ENCODE measurements around the gene XKR8. TPM values are rescaled to one million over a fixed set of nuclear protein-coding genes. Genes with fewer than 3 reads are reported as not detected.

The XKR8 gene
- total and polyA plus RNA-seq, 7 donors, result 4.2 to 13.8 (median 5.4) TPM

DNA sequence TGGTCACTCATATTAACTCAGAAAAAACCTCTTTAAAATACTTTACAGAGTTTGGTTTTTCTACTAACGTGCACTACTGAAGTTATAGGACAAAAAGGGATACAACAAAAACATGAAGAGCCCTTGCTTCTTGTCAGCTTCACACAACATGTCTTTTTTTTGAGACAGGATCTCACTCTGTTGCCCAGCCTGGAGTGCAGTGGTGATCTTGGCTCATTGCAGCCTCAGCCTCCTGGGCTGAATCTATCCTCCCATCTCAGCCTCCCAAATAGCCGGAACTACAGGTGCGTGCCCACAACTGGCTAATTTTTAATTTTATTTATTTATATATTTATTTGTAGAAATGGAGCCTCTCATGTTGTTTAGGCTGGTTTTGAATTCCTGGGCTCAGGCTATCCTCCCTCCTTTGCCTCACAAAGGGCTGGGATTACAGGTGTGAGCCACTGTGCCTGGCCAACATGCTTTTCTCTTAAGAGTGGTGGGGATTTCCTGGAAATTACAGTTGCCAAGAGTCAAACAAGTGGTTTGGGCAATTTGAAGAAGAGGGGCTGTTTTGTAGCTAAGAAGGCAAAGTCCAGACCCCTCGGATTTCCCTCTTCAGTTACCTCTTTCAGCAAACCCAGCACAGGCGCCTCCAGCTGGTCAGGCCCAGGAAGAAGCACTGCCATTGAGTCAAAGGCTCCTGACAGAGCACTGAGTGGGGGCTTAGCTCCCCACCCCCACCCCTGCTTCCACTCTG lies 31.4 kb upstream of the XKR8 start:
- H3K4me3 ChIP-seq, result no peak overlapping the region
- TF ChIP-seq CTCF (IDR thresholded peaks at IDR 0.05) (no peak), POLR2AphosphoS5 (IDR thresholded peaks at IDR 0.05) (no peak), POLR2A (IDR thresholded peaks at IDR 0.05) (no peak), EP300 (IDR thresholded peaks at IDR 0.05) (no peak)
- no peaks in the 10 kb centered on the region for H3K36me3 ChIP-seq
- peak; percentile 35 for DNase-seq
- no peaks in the 10 kb centered on the region for H3K27me3 ChIP-seq
- no peak overlapping the region for H3K27ac ChIP-seq
- H3K9me3 ChIP-seq, result no peaks in the 10 kb centered on the region
- no peaks in the 10 kb centered on the region for H3K4me1 ChIP-seq
- 61 to 88% methylated on average over 5 of the region's 5 CpGs for WGBS, 2 donors
- intact Hi-C loops (cut with DNase I), result no loop called here

GRCh38 chr1:27931184-27931583 lies 28.6 kb upstream of the XKR8 start:
- Histone ChIP-seq H3K9me3 (no peaks in the 10 kb centered on the region), H3K27ac (no peak overlapping the region), H3K4me3 (no peak overlapping the region), H3K4me1 (no peaks in the 10 kb centered on the region), H3K27me3 (peaks cover 0 to 20% (median 16%) of the 10 kb centered on the region in 3 donors), H3K36me3 (no peaks in the 10 kb centered on the region)
- 89 to 91% methylated on average over 6 of the region's 6 CpGs for WGBS, 2 donors
- DNase-seq, result no peak
- intact Hi-C loops (cut with DNase I), result no loop called here
- TF ChIP-seq POLR2A (IDR thresholded peaks at IDR 0.05), result no peak
- TF ChIP-seq POLR2AphosphoS5 (IDR thresholded peaks at IDR 0.05), result no peak
- no peak for TF ChIP-seq CTCF (IDR thresholded peaks at IDR 0.05)
- no peak for TF ChIP-seq EP300 (IDR thresholded peaks at IDR 0.05)

DNA sequence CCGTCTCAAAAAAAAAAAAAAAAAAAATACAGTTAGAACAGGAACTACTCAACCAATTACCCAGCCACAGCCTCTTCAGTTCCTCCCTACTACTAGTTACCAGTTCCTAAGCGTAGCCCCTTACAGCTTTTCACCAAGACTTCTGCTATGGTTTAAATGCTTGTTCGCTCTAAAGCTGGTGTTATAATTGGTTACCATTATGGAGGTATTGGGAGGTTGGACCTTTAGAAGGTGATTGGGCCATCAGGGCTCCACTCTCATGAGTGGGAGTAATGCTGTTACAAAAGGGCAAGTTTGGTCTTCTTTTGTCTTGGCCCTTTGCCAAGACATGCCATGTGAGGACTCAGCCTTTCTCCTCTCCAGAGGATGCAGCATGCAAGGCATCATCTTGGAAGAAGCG lies 28.0 kb upstream of the XKR8 start:
- H3K36me3 ChIP-seq, result no peaks in the 10 kb centered on the region
- H3K4me3 ChIP-seq, result no peak overlapping the region
- intact Hi-C loops (cut with DNase I), result no loop called here
- no peak for DNase-seq
- no peak overlapping the region for H3K27ac ChIP-seq
- WGBS, 2 donors, result 75 to 87% methylated on average over 4 of the region's 4 CpGs
- no peaks in the 10 kb centered on the region for H3K9me3 ChIP-seq
- TF ChIP-seq POLR2A (IDR thresholded peaks at IDR 0.05), result no peak
- TF ChIP-seq CTCF (IDR thresholded peaks at IDR 0.05), result no peak
- TF ChIP-seq POLR2AphosphoS5 (IDR thresholded peaks at IDR 0.05), result no peak
- no peak for TF ChIP-seq EP300 (IDR thresholded peaks at IDR 0.05)
- H3K27me3 ChIP-seq, result peaks cover 0 to 23% (median 18%) of the 10 kb centered on the region in 3 donors
- H3K4me1 ChIP-seq, result no peaks in the 10 kb centered on the region

DNA sequence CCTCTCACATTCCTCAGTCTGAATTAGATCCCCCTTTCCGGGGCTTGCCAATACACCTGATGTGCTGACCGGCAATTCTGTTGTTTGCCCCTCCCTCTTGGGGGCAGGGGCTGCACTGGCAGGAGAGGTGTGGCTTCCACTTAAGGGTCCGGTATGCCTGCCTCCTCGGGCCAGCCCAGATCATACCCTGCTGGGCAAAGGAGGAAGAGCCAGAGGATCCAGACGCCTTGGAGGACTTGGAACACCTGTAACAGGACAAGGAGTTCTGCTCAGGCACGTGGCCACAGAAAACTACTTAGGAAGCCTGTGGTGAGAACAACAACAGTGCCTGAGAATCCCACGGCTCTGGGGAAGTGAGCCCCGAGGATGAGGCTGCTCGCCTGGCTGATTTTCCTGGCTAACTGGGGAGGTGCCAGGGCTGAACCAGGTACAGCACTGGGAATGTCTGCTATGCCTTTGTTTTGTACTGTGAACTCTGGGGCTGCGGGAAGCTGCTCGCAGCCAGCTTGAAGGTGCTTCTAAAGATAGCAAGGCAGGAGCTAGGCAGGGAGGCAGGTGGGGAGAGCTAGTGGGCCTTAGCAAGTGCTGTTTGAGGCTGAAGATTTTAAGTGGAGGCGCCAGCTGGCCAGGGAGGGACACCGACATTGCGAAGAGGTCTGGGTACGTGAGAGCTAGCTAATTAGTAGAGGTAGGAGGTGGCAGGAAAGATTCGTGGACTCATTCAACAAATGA lies 24.8 kb upstream of the XKR8 start, which contains the start of gene SMPDL3B:
TSS of gene SMPDL3B (plus strand) at position 183 of the 732 bp plus-strand sequence. CDS start at position 367, 184 bp downstream.
- 2 to 7% methylated on average over 16 of the region's 16 CpGs for WGBS, 2 donors
- intact Hi-C loops (cut with DNase I), result no loop called here
- H3K9me3 ChIP-seq, result no peaks in the 10 kb centered on the region
- peaks cover 0 to 23% (median 18%) of the 10 kb centered on the region in 3 donors for H3K27me3 ChIP-seq
- H3K27ac ChIP-seq, result no peak within 1 kb of the TSS
- H3K4me1 ChIP-seq, result no peaks in the 10 kb centered on the region
- no peak within 1 kb of the TSS for H3K4me3 ChIP-seq
- no peak for TF ChIP-seq CTCF (IDR thresholded peaks at IDR 0.05)
- no peak for TF ChIP-seq POLR2A (IDR thresholded peaks at IDR 0.05)
- no peak for TF ChIP-seq POLR2AphosphoS5 (IDR thresholded peaks at IDR 0.05)
- no peak for TF ChIP-seq EP300 (IDR thresholded peaks at IDR 0.05)
- H3K36me3 ChIP-seq, result no peaks in the 10 kb centered on the region
- no peak for DNase-seq

Data from sigmoid colon (tissue), 7 donors.